ENCODE data around the gene PXDN.

Gene PXDN

GRCh38 chr2:1641523-1641922, 102.8 kb downstream of the PXDN start:
- Histone ChIP-seq H3K27me3 (no peaks in the 10 kb centered on the region), H3K9me3 (no peaks in the 10 kb centered on the region), H3K4me3 (ENCODE audit: low read depth, low read length) (no peak overlapping the region), H3K36me3 (no peaks in the 10 kb centered on the region), H3K4me1 (no peaks in the 10 kb centered on the region)
- no peak for DNase-seq
- TF ChIP-seq CTCF (IDR thresholded peaks at IDR 0.05; ENCODE audit: low read depth, low read length): no peak

- no peak for DNase-seq
- Histone ChIP-seq H3K36me3 (no peaks in the 10 kb centered on the region), H3K9me3 (no peaks in the 10 kb centered on the region), H3K27me3 (no peaks in the 10 kb centered on the region), H3K4me3 (ENCODE audit: low read depth, low read length) (no peak overlapping the region), H3K4me1 (no peaks in the 10 kb centered on the region)
- TF ChIP-seq CTCF (IDR thresholded peaks at IDR 0.05; ENCODE audit: low read depth, low read length): no peak
Measured at GRCh38 chr2:1640301-1641135, 103.8 kb downstream of the PXDN start.

DNA sequence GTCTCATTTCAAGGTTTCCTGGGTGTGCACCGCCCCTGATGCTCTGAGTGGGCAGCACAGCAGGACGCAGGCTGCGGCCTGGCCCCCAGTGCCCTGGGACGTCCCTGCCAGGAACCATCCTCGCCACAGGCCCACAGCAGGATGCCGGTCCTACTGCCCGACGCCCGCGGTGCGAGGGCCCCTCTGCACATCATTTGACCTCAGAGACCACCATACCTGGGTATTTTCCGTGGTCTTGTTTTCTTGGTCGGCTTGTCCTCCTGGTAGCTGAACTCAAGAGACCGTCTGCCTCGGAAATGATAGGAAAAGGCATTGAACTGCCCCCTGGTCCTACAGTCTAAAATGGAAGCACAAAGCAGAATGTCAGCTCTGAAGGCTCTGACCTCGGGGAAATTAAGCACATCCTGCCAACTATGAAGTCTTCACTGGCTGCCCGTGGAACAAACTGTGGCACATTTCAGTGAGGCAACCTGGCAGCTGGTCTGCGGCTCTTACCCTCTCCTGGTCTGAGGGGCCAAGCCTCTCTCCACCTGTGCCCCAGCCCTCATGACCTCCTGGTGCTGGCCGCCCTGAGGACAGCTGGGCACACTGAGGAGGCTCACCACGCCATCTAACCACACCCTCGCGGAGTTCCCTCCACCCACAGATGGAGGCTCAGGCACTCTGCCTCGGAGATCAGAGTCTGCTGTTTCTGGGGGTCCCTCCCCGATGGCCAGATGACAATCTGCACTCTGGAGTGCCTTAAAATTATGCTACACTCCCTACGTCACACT, 105.0 kb downstream of the PXDN start:
- Histone ChIP-seq H3K4me1 (no peaks in the 10 kb centered on the region), H3K4me3 (ENCODE audit: low read depth, low read length) (no peak overlapping the region), H3K36me3 (no peaks in the 10 kb centered on the region), H3K27me3 (no peaks in the 10 kb centered on the region), H3K9me3 (no peaks in the 10 kb centered on the region)
- DNase-seq: no peak
- no peak for TF ChIP-seq CTCF (IDR thresholded peaks at IDR 0.05; ENCODE audit: low read depth, low read length)

- Histone ChIP-seq H3K9me3 (no peaks in the 10 kb centered on the region), H3K36me3 (no peaks in the 10 kb centered on the region)
Measured at GRCh38 chr2:1638281-1638860, 105.9 kb downstream of the PXDN start.

GRCh38 chr2:1636791-1637415, 107.4 kb downstream of the PXDN start:
- H3K36me3 ChIP-seq: no peaks in the 10 kb centered on the region
- TF ChIP-seq CTCF (IDR thresholded peaks at IDR 0.05; ENCODE audit: low read depth, low read length): no peak
- H3K27me3 ChIP-seq: no peaks in the 10 kb centered on the region
- H3K4me3 ChIP-seq (ENCODE audit: low read depth, low read length): no peak overlapping the region
- no peaks in the 10 kb centered on the region for H3K9me3 ChIP-seq
- H3K4me1 ChIP-seq: no peaks in the 10 kb centered on the region
- no peak for DNase-seq

More at GRCh38 chr2:1638281-1638860, 105.9 kb downstream of the PXDN start:
- no peak for TF ChIP-seq CTCF (IDR thresholded peaks at IDR 0.05; ENCODE audit: low read depth, low read length)
- no peaks in the 10 kb centered on the region for H3K27me3 ChIP-seq
- H3K4me3 ChIP-seq (ENCODE audit: low read depth, low read length): no peak overlapping the region
- no peaks in the 10 kb centered on the region for H3K4me1 ChIP-seq
- no peak for DNase-seq
